SIG-M5 treated with dmso at 0.1 percent for 504 hours (cell line): ENCODE data around the gene TYW1B.
"Not testable (repeated sequence)": the region's sequence is repeated elsewhere in the genome, so short reads cannot be mapped to it uniquely, and the experiment has no call there.

Source experiments
- DNase-seq: peaks from one replicate; lab custom pipeline; 2025; ENCODE audit not compliant: unreplicated experiment; lab: John Stamatoyannopoulos, UW

Gene TYW1B

DNA sequence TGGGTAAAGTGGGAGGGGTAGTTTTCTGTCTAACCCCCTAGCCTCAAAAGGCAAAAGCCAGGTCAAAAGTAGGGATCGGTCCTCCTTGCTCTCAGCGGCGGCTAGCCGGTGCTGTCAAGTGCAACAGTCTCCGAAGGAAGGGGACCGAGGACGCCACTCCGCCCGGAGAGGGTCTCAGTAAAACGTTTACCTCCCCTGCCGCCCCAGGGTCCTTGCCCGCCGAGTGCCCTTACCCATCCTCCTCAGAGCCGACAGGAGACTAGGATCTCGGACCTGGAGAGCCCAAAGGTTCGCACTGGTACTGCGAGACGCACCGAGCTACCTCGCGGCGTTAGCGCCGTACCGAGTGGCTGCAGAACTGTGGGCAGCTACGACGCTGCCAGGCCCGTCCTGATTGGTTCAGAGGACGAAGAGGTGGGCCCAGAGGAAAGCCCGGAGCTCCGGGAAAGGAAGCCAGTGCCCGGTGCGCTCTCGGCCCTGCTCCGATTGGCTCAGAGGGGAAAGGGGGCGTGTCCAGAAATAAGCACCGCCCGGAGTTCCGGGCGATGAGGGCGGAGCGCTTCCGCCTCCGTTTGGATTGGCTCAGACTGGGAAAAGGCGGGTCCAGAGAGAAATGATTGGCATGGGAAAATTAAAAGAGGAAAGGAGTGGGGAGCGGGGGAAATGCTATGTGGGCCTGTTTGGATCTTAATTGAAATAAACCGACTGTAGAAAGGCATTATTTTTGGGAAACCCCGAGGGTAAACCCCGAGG lies at the start of gene TYW1B:
Gene TYW1B, minus strand, starts transcription at position 362 of the 753 bp plus-strand sequence. Its CDS starts 125 bp downstream, at position 237.
- peak; percentile 96 for DNase-seq

DNA sequence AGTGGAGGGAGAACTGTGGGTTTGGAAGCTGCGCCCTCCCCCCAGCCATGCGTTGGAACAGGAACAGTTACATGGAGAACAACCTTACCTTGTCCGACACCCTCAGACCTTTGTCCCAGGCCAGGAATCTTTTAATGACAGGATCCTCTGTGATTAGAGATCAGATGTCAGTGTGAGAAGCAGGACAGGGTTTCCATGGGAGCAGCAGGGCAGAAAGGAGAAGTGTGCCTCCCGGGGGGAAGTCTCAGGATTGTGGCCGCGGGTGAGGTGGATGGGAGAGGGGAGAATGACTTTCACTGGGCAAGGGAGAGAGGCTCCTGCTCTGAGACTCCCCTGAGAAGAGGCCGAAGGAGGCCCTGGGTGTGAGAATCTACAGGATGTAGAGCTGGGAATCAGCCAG lies 39.6 kb upstream of the TYW1B start:
- not testable (repeated sequence) for DNase-seq

GRCh38 chr7:72858846-72859400 lies 30.9 kb upstream of the TYW1B start:
- not testable (repeated sequence) for DNase-seq

DNA sequence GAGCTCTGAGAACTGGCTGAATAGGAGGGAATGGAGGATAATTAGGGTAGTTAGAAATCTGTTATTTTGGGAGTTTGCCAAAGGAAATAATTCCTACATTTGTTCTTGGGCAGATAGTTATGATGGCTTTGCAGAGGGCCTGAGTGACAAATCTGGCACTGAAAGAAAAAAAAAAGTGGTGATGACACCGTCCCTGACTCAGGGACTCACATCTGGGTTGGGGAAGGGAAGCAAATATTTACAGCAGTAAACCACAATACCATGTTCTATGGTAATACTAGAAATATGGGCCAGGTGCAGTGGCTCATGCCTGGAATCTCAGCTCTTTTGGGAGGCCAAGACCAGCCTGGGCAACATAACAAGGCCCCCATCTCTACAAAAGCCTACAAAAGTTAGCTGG lies 29.9 kb upstream of the TYW1B start:
- DNase-seq = not testable (repeated sequence)

- not testable (repeated sequence) for DNase-seq
Observed at GRCh38 chr7:72855261-72855660, 27.3 kb upstream of the TYW1B start.

DNA sequence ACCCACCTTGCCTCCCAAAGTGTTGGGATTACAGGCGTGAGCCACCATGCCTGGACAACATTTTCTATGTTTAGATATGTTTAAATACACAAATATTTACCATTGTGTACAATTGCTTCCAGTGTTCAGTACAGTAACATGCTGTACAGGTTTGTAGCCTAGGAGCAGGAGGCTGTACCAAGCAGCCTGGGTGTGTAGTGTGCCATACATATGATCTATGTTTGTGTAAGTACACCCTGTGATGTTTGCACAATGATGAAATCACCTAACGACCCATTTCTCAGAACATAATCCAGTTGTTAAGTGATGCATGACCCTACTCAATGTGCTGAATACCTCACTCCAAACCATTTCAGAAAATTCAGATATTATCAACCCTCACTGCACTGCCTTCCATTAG lies 24.9 kb upstream of the TYW1B start:
- DNase-seq = not testable (repeated sequence)

DNA sequence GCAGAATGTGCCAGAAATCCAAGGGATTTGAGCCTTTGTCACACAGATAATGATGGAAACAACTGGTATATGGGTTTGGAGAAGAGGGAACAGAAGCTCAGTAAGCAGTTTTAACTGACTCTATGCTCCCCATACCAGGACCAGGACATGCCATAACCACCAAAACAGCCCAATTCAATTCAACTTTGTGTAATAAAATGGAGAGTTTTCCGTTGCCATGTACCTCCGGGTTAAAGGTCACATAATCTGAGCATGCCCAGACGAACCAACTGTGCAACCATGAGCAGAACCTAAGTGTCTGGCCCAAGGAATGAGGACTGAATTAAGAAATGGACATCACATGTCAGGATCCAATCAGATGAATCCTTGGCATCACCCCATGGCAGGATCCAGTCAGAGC lies 22.7 kb upstream of the TYW1B start:
- not testable (repeated sequence) for DNase-seq

- DNase-seq = not testable (repeated sequence)
Observed at GRCh38 chr7:72844146-72844545, 16.1 kb upstream of the TYW1B start.

- DNase-seq = not testable (repeated sequence)
Observed at GRCh38 chr7:72843166-72843565, 15.2 kb upstream of the TYW1B start.

DNA sequence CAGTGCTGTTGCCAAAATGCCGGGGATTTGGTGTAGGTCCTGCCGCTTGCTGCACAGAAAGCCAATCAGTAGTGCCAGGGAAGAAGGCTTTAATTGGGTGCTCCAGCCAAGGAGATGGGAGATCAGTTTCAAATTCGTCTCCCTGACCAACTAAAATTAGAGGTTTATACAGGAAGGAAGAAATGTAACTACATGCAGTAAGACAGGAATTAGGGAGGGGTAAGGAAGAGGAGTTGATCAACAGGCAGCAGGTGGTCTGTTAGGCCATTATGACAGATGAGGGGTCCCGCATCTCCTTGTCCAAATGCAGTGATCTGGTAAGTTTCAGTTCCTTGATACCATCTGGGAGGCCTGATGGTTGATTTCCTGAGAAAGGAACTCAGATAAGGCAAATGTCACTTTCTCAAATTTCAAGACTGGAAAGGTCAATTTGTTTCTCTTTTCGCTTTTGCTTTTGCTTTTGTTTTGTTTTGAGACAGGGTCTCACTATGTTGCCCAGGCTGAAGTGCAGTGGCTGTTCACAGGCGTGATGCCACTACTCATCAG lies 13.0 kb upstream of the TYW1B start:
- not testable (repeated sequence) for DNase-seq

DNA sequence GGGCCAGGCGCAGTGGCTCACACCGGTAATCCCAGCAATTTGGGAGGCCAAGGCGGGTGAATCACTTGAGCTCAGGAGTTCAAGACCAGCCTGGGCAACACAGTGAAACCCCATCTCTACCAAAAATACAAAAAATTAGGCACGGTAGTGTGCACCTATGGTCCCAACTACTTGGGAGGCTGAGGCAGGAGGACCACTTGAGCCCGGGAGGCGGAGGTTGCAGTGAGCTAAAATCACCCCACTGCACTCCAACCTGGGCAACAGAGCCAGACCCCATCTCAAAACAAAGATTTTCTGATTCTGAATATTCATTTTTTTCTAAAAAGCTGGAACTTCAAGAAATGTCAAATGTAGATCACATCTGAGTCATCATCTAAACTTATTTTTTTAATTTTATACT lies 10.3 kb upstream of the TYW1B start:
- DNase-seq = not testable (repeated sequence)

- not testable (repeated sequence) for DNase-seq
Observed at GRCh38 chr7:72837291-72837690, 9.3 kb upstream of the TYW1B start.

DNA sequence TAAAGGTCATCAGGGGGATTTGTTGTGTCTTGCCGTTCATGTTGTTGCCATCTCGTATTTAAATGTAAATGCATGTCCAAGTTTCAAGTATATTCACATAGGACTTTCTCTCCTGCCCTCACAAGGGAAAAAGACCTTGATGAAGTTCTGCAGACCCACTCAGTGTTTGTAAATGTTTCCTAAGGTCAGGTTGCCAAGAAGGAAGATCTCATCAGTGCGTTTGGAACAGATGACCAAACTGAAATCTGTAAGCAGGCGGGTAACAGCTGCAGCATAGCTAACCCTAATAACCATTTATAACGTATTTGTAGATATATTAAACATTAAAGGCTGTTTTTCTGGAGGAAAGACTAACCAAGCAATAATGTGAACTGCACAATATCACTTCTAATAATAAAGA lies 2.6 kb upstream of the TYW1B start:
- not testable (repeated sequence) for DNase-seq

- DNase-seq = peak; percentile 75
Observed at GRCh38 chr7:72829687-72830354, 1.8 kb upstream of the TYW1B start.

- DNase-seq = peak; percentile 96
Observed at GRCh38 chr7:72829291-72829686, 1.3 kb upstream of the TYW1B start.

GRCh38 chr7:72823765-72824732 lies 4.0 kb downstream of the TYW1B start:
- DNase-seq = not testable (repeated sequence)

- DNase-seq = not testable (repeated sequence)
Observed at GRCh38 chr7:72822497-72822896, 5.5 kb downstream of the TYW1B start.

GRCh38 chr7:72818663-72819361 lies 9.2 kb downstream of the TYW1B start:
- DNase-seq = not testable (repeated sequence)

GRCh38 chr7:72817661-72818060 lies 10.3 kb downstream of the TYW1B start:
- DNase-seq = not testable (repeated sequence)
